ENCODE data around the gene AAK1. TPM values are rescaled to one million over a fixed set of nuclear protein-coding genes. Genes with fewer than 3 reads are reported as not detected.

The AAK1 gene
- total and polyA plus RNA-seq, 2 experiments from 2014 or later: 39.0 to 52.4 TPM

DNA sequence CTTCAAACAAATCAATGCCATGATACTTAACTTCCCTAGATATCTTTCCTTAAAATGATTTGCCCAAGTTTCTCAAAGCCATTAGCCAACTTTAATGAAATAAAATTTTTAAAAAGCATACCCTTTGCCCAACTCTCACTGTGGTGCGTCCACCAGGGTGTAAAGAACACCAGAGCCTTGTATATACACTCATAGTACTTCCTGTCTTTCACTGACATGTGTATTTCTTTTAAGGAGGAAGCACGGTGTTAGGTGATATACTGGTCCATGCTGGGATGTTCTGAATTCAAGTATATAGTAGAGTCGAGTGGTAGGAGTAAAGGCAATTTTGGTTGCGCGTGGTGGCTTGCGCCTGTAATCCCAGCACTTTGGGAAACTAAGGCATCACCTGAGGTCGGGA lies 22.7 kb downstream of the AAK1 start:
- Mint-ChIP-seq H3K27me3 (ENCODE audit: insufficient read depth, low read depth, poor library complexity) (peaks cover 2% of the 10 kb centered on the region), H3K4me3 (no peak overlapping the region), H3K27ac (no peak overlapping the region), H3K36me3 (ENCODE audit: low read depth) (peaks cover 11% of the 10 kb centered on the region; the same call in 2 of the 3 replicates), H3K9me3 (no peaks in the 10 kb centered on the region), H3K4me1 (no peaks in the 10 kb centered on the region)
- ATAC-seq: no peak
- Histone ChIP-seq H3K4me1 (ENCODE audit: insufficient read depth) (peaks cover 6% of the 10 kb centered on the region), H3F3A (replicated peaks; ENCODE audit: low read depth) (no peaks in the 10 kb centered on the region), H3K4me3 (no peak overlapping the region), H3K79me2 (replicated peaks; ENCODE audit: insufficient read depth) (peaks cover 70% of the 10 kb centered on the region), H3K27me3 (ENCODE audit: insufficient read depth) (no peaks in the 10 kb centered on the region), H3K36me3 (ENCODE audit: insufficient read depth) (no peaks in the 10 kb centered on the region), H3K9me2 (ENCODE audit: insufficient read depth) (peaks cover 6% of the 10 kb centered on the region; the same call in 1 of the 2 replicates), H3K27ac (ENCODE audit: low read depth) (no peak overlapping the region), H4K20me1 (replicated peaks; ENCODE audit: insufficient read depth) (peaks cover 16% of the 10 kb centered on the region), H2AFZ (no peak overlapping the region), H3K4me2 (no peak overlapping the region)
- TF ChIP-seq ZNF331 (CRISPR knock-in tag; IDR thresholded peaks at IDR 0.05; ENCODE audit: low read depth) (no peak), EZH2phosphoT487 (IDR thresholded peaks at IDR 0.05; ENCODE audit: unreplicated experiment) (no peak)
- TF ChIP-seq, protein P1, sequence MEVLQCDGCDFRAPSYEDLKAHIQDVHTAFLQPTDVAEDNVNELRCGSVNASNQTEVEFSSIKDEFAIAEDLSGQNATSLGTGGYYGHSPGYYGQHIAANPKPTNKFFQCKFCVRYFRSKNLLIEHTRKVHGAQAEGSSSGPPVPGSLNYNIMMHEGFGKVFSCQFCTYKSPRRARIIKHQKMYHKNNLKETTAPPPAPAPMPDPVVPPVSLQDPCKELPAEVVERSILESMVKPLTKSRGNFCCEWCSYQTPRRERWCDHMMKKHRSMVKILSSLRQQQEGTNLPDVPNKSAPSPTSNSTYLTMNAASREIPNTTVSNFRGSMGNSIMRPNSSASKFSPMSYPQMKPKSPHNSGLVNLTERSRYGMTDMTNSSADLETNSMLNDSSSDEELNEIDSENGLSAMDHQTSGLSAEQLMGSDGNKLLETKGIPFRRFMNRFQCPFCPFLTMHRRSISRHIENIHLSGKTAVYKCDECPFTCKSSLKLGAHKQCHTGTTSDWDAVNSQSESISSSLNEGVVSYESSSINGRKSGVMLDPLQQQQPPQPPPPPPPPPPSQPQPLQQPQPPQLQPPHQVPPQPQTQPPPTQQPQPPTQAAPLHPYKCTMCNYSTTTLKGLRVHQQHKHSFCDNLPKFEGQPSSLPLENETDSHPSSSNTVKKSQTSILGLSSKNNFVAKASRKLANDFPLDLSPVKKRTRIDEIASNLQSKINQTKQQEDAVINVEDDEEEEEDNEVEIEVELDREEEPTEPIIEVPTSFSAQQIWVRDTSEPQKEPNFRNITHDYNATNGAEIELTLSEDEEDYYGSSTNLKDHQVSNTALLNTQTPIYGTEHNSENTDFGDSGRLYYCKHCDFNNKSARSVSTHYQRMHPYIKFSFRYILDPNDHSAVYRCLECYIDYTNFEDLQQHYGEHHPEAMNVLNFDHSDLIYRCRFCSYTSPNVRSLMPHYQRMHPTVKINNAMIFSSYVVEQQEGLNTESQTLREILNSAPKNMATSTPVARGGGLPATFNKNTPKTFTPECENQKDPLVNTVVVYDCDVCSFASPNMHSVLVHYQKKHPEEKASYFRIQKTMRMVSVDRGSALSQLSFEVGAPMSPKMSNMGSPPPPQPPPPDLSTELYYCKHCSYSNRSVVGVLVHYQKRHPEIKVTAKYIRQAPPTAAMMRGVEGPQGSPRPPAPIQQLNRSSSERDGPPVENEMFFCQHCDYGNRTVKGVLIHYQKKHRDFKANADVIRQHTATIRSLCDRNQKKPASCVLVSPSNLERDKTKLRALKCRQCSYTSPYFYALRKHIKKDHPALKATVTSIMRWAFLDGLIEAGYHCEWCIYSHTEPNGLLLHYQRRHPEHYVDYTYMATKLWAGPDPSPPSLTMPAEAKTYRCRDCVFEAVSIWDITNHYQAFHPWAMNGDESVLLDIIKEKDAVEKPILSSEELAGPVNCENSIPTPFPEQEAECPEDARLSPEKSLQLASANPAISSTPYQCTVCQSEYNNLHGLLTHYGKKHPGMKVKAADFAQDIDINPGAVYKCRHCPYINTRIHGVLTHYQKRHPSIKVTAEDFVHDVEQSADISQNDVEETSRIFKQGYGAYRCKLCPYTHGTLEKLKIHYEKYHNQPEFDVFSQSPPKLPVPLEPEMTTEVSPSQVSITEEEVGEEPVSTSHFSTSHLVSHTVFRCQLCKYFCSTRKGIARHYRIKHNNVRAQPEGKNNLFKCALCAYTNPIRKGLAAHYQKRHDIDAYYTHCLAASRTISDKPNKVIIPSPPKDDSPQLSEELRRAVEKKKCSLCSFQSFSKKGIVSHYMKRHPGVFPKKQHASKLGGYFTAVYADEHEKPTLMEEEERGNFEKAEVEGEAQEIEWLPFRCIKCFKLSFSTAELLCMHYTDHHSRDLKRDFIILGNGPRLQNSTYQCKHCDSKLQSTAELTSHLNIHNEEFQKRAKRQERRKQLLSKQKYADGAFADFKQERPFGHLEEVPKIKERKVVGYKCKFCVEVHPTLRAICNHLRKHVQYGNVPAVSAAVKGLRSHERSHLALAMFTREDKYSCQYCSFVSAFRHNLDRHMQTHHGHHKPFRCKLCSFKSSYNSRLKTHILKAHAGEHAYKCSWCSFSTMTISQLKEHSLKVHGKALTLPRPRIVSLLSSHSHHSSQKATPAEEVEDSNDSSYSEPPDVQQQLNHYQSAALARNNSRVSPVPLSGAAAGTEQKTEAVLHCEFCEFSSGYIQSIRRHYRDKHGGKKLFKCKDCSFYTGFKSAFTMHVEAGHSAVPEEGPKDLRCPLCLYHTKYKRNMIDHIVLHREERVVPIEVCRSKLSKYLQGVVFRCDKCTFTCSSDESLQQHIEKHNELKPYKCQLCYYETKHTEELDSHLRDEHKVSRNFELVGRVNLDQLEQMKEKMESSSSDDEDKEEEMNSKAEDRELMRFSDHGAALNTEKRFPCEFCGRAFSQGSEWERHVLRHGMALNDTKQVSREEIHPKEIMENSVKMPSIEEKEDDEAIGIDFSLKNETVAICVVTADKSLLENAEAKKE (CRISPR knock-in tag; IDR thresholded peaks at IDR 0.05): no peak
- no peak for DNase-seq (ENCODE audit: low spot score)

DNA sequence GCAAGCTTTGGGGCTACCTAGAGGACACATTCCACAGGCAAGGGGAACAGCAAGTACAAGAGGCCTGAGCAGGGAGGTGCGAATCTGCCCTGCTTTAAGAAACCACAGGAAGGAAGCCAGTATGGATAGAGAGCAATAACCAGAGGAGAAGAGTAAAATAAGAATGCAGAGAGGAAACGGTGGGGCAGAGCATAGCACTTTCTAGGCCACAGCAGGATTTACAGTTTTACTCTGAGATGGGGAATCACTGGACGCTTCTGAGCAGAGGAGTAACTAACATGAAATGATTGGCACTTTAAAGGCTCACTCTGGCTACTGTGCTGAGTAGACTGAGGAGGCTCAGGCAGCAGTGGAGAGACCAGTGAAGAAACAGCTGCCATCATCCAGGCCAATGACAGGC lies 23.8 kb downstream of the AAK1 start:
- Histone ChIP-seq H3K9me2 (ENCODE audit: insufficient read depth) (peaks cover 6% of the 10 kb centered on the region; the same call in 1 of the 2 replicates), H3K79me2 (replicated peaks; ENCODE audit: insufficient read depth) (peaks cover 66% of the 10 kb centered on the region), H3K4me3 (no peak overlapping the region), H4K20me1 (replicated peaks; ENCODE audit: insufficient read depth) (peaks cover 16% of the 10 kb centered on the region), H2AFZ (no peak overlapping the region), H3K27me3 (ENCODE audit: insufficient read depth) (no peaks in the 10 kb centered on the region), H3F3A (replicated peaks; ENCODE audit: low read depth) (no peaks in the 10 kb centered on the region), H3K36me3 (ENCODE audit: insufficient read depth) (no peaks in the 10 kb centered on the region), H3K4me2 (no peak overlapping the region), H3K4me1 (ENCODE audit: insufficient read depth) (peaks cover 6% of the 10 kb centered on the region), H3K27ac (ENCODE audit: low read depth) (no peak overlapping the region)
- Mint-ChIP-seq H3K27me3 (ENCODE audit: insufficient read depth, low read depth, poor library complexity) (peaks cover 3% of the 10 kb centered on the region), H3K4me1 (no peaks in the 10 kb centered on the region), H3K36me3 (ENCODE audit: low read depth) (peaks cover 11% of the 10 kb centered on the region; the same call in 2 of the 3 replicates), H3K27ac (no peak overlapping the region), H3K9me3 (no peaks in the 10 kb centered on the region), H3K4me3 (no peak overlapping the region)
- ATAC-seq (peak; percentile 62), DNase-seq (ENCODE audit: low spot score) (no peak)
- TF ChIP-seq JUNB (IDR thresholded peaks at IDR 0.05; ENCODE audit: unreplicated experiment): no peak
- TF ChIP-seq, protein P1 (CRISPR knock-in tag; IDR thresholded peaks at IDR 0.05): no peak

Measured in GM23338 (cell line).